ENCODE data around the gene VAV2.

VAV2 gene

GRCh38 chr9:133814586-133815208, 177.4 kb downstream of the VAV2 start:
- Histone ChIP-seq H3K4me3 (ENCODE audit: low read depth, low read length) (no peak overlapping the region), H3K36me3 (ENCODE audit: insufficient read depth, low read length) (0 out of 2 replicates have a peak, but pooled peaks cover 3% of the 10 kb centered on the region), H2AFZ (ENCODE audit: low read length, unreplicated experiment) (no peak overlapping the region), H3K27ac (ENCODE audit: low read depth, low read length) (no peak overlapping the region), H3K27me3 (ENCODE audit: insufficient read depth, low read length) (no peaks in the 10 kb centered on the region), H3K4me1 (ENCODE audit: control insufficient read depth, insufficient read depth, low read length, unreplicated experiment) (no peaks in the 10 kb centered on the region), H3K79me2 (ENCODE audit: control insufficient read depth, insufficient read depth, low read length, unreplicated experiment) (no peaks in the 10 kb centered on the region)

- H3K4me1 ChIP-seq (ENCODE audit: control insufficient read depth, insufficient read depth, low read length, unreplicated experiment), result no peaks in the 10 kb centered on the region
- H3K36me3 ChIP-seq (ENCODE audit: insufficient read depth, low read length), result 0 out of 2 replicates have a peak, but pooled peaks cover 3% of the 10 kb centered on the region
- no peak overlapping the region for H3K27ac ChIP-seq (ENCODE audit: low read depth, low read length)
- no peaks in the 10 kb centered on the region for H3K79me2 ChIP-seq (ENCODE audit: control insufficient read depth, insufficient read depth, low read length, unreplicated experiment)
- H3K4me3 ChIP-seq (ENCODE audit: low read depth, low read length), result no peak overlapping the region
- H2AFZ ChIP-seq (ENCODE audit: low read length, unreplicated experiment), result no peak overlapping the region
- no peaks in the 10 kb centered on the region for H3K27me3 ChIP-seq (ENCODE audit: insufficient read depth, low read length)
These were observed 178.2 kb downstream of the VAV2 start for GRCh38 chr9:133813749-133814585.

GRCh38 chr9:133812941-133813748, 179.0 kb downstream of the VAV2 start:
- Histone ChIP-seq H3K79me2 (ENCODE audit: control insufficient read depth, insufficient read depth, low read length, unreplicated experiment) (no peaks in the 10 kb centered on the region), H3K27ac (ENCODE audit: low read depth, low read length) (no peak overlapping the region), H3K27me3 (ENCODE audit: insufficient read depth, low read length) (no peaks in the 10 kb centered on the region), H3K4me3 (ENCODE audit: low read depth, low read length) (no peak overlapping the region), H3K4me1 (ENCODE audit: control insufficient read depth, insufficient read depth, low read length, unreplicated experiment) (no peaks in the 10 kb centered on the region), H3K36me3 (ENCODE audit: insufficient read depth, low read length) (0 out of 2 replicates have a peak, but pooled peaks cover 3% of the 10 kb centered on the region), H2AFZ (ENCODE audit: low read length, unreplicated experiment) (no peak overlapping the region)

- Histone ChIP-seq H3K4me3 (ENCODE audit: low read depth, low read length) (no peak overlapping the region), H3K4me1 (ENCODE audit: control insufficient read depth, insufficient read depth, low read length, unreplicated experiment) (no peaks in the 10 kb centered on the region), H3K36me3 (ENCODE audit: insufficient read depth, low read length) (no peaks in the 10 kb centered on the region)
These were observed 179.9 kb downstream of the VAV2 start for GRCh38 chr9:133812077-133812868.

GRCh38 chr9:133811471-133811870, 180.7 kb downstream of the VAV2 start:
- Histone ChIP-seq H3K4me3 (ENCODE audit: low read depth, low read length) (no peak overlapping the region), H2AFZ (ENCODE audit: low read length, unreplicated experiment) (no peak overlapping the region), H3K79me2 (ENCODE audit: control insufficient read depth, insufficient read depth, low read length, unreplicated experiment) (no peaks in the 10 kb centered on the region), H3K4me1 (ENCODE audit: control insufficient read depth, insufficient read depth, low read length, unreplicated experiment) (no peaks in the 10 kb centered on the region), H3K36me3 (ENCODE audit: insufficient read depth, low read length) (no peaks in the 10 kb centered on the region), H3K27ac (ENCODE audit: low read depth, low read length) (no peak overlapping the region), H3K27me3 (ENCODE audit: insufficient read depth, low read length) (no peaks in the 10 kb centered on the region)

More at GRCh38 chr9:133812077-133812868, 179.9 kb downstream of the VAV2 start:
- Histone ChIP-seq H3K79me2 (ENCODE audit: control insufficient read depth, insufficient read depth, low read length, unreplicated experiment) (no peaks in the 10 kb centered on the region), H3K27me3 (ENCODE audit: insufficient read depth, low read length) (no peaks in the 10 kb centered on the region), H3K27ac (ENCODE audit: low read depth, low read length) (no peak overlapping the region), H2AFZ (ENCODE audit: low read length, unreplicated experiment) (no peak overlapping the region)

GRCh38 chr9:133810556-133811195, 181.4 kb downstream of the VAV2 start:
- Histone ChIP-seq H3K36me3 (ENCODE audit: insufficient read depth, low read length) (no peaks in the 10 kb centered on the region), H3K27me3 (ENCODE audit: insufficient read depth, low read length) (no peaks in the 10 kb centered on the region), H3K27ac (ENCODE audit: low read depth, low read length) (no peak overlapping the region)

GRCh38 chr9:133809335-133809734, 182.8 kb downstream of the VAV2 start:
- no peaks in the 10 kb centered on the region for H3K4me1 ChIP-seq (ENCODE audit: control insufficient read depth, insufficient read depth, low read length, unreplicated experiment)
- no peak overlapping the region for H2AFZ ChIP-seq (ENCODE audit: low read length, unreplicated experiment)
- no peak overlapping the region for H3K27ac ChIP-seq (ENCODE audit: low read depth, low read length)
- no peaks in the 10 kb centered on the region for H3K27me3 ChIP-seq (ENCODE audit: insufficient read depth, low read length)
- H3K79me2 ChIP-seq (ENCODE audit: control insufficient read depth, insufficient read depth, low read length, unreplicated experiment), result no peaks in the 10 kb centered on the region
- H3K4me3 ChIP-seq (ENCODE audit: low read depth, low read length), result no peak overlapping the region
- no peaks in the 10 kb centered on the region for H3K36me3 ChIP-seq (ENCODE audit: insufficient read depth, low read length)

More at GRCh38 chr9:133810556-133811195, 181.4 kb downstream of the VAV2 start:
- Histone ChIP-seq H2AFZ (ENCODE audit: low read length, unreplicated experiment) (no peak overlapping the region), H3K79me2 (ENCODE audit: control insufficient read depth, insufficient read depth, low read length, unreplicated experiment) (no peaks in the 10 kb centered on the region), H3K4me3 (ENCODE audit: low read depth, low read length) (no peak overlapping the region), H3K4me1 (ENCODE audit: control insufficient read depth, insufficient read depth, low read length, unreplicated experiment) (no peaks in the 10 kb centered on the region)

GRCh38 chr9:133807818-133808217, 184.3 kb downstream of the VAV2 start:
- H3K4me3 ChIP-seq (ENCODE audit: low read depth, low read length), result no peak overlapping the region
- no peaks in the 10 kb centered on the region for H3K4me1 ChIP-seq (ENCODE audit: control insufficient read depth, insufficient read depth, low read length, unreplicated experiment)
- H3K27me3 ChIP-seq (ENCODE audit: insufficient read depth, low read length), result no peaks in the 10 kb centered on the region
- no peak overlapping the region for H3K27ac ChIP-seq (ENCODE audit: low read depth, low read length)
- no peaks in the 10 kb centered on the region for H3K36me3 ChIP-seq (ENCODE audit: insufficient read depth, low read length)
- H3K79me2 ChIP-seq (ENCODE audit: control insufficient read depth, insufficient read depth, low read length, unreplicated experiment), result no peaks in the 10 kb centered on the region
- no peak overlapping the region for H2AFZ ChIP-seq (ENCODE audit: low read length, unreplicated experiment)

GRCh38 chr9:133807037-133807436, 185.1 kb downstream of the VAV2 start:
- no peaks in the 10 kb centered on the region for H3K27me3 ChIP-seq (ENCODE audit: insufficient read depth, low read length)
- no peaks in the 10 kb centered on the region for H3K4me1 ChIP-seq (ENCODE audit: control insufficient read depth, insufficient read depth, low read length, unreplicated experiment)
- no peak overlapping the region for H3K4me3 ChIP-seq (ENCODE audit: low read depth, low read length)
- no peak overlapping the region for H2AFZ ChIP-seq (ENCODE audit: low read length, unreplicated experiment)
- H3K27ac ChIP-seq (ENCODE audit: low read depth, low read length), result no peak overlapping the region
- H3K79me2 ChIP-seq (ENCODE audit: control insufficient read depth, insufficient read depth, low read length, unreplicated experiment), result no peaks in the 10 kb centered on the region
- H3K36me3 ChIP-seq (ENCODE audit: insufficient read depth, low read length), result no peaks in the 10 kb centered on the region
